ENCODE data around the gene NELL1. TPM values are rescaled to one million over a fixed set of nuclear protein-coding genes. Genes with fewer than 3 reads are reported as not detected.

Gene NELL1
- total RNA-seq, 4 donors from 2014 or later = not detected

DNA sequence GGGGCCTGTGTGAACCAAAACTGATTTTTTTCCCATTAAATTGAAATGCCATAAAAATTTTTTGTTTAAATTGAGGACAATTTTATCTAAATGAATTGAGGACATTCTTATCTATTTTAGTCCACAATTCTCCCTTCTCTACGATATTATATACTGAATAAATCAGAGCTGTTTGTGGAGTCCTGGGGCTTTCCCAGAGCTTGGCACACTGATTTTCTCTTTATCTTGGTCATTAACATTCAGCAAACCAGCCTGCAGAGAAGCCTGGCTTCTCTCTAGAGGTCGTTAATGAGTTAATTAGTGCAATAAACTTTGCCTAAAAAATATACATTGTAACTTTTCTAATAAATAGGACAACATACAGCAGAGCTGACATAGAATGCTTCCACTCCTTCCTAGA lies 615.7 kb downstream of the NELL1 start:
- DNase-seq = no peak
- H3K36me3 ChIP-seq = no peaks in the 10 kb centered on the region
- in situ Hi-C loops (cut with MboI; ENCODE audit: low sequenced_read_pairs in 4 of 4) = no loop called here
- intact Hi-C loops (cut with DNase I; ENCODE audit: low total_unique reads) = no loop called here
- TF ChIP-seq POLR2A (IDR thresholded peaks at IDR 0.05) = no peak
- TF ChIP-seq, protein P1, sequence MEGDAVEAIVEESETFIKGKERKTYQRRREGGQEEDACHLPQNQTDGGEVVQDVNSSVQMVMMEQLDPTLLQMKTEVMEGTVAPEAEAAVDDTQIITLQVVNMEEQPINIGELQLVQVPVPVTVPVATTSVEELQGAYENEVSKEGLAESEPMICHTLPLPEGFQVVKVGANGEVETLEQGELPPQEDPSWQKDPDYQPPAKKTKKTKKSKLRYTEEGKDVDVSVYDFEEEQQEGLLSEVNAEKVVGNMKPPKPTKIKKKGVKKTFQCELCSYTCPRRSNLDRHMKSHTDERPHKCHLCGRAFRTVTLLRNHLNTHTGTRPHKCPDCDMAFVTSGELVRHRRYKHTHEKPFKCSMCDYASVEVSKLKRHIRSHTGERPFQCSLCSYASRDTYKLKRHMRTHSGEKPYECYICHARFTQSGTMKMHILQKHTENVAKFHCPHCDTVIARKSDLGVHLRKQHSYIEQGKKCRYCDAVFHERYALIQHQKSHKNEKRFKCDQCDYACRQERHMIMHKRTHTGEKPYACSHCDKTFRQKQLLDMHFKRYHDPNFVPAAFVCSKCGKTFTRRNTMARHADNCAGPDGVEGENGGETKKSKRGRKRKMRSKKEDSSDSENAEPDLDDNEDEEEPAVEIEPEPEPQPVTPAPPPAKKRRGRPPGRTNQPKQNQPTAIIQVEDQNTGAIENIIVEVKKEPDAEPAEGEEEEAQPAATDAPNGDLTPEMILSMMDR (IDR thresholded peaks at IDR 0.05 in 4 of 5, conservative IDR thresholded peaks at IDR 0.05 in 1 of 5) = no peak
- H3K27me3 ChIP-seq = no peaks in the 10 kb centered on the region
- H3K9me3 ChIP-seq = no peaks in the 10 kb centered on the region
- H3K27ac ChIP-seq = no peak overlapping the region
- no peak for ATAC-seq
- H3K4me3 ChIP-seq = no peak overlapping the region
- no peaks in the 10 kb centered on the region for H3K4me1 ChIP-seq

DNA sequence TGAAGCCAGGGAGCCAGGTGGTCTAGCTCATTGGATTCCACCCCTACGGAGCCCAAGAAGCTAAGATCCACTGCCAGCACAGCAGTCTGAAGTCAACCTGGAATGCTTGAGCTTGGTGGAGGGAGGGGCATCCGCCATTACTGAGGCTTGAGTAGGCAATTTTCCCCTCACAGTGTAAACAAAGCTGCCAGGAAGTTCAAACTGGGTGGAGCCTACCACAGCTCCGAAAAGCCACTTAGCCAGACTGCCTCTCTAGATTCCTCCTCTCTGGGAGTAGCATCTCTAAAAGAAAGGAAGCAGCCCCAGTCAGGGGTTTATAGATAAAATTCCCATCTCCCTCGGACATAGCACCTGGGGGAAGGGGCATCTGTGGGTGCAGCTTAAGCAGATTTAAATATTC lies 620.3 kb downstream of the NELL1 start:
- ATAC-seq (no peak), DNase-seq (no peak)
- Histone ChIP-seq H3K4me3 (no peak overlapping the region), H3K27me3 (no peaks in the 10 kb centered on the region), H3K27ac (no peak overlapping the region), H3K36me3 (no peaks in the 10 kb centered on the region), H3K4me1 (no peaks in the 10 kb centered on the region), H3K9me3 (no peaks in the 10 kb centered on the region)
- TF ChIP-seq, protein P1 (IDR thresholded peaks at IDR 0.05 in 4 of 5, conservative IDR thresholded peaks at IDR 0.05 in 1 of 5) = no peak
- no peak for TF ChIP-seq POLR2A (IDR thresholded peaks at IDR 0.05)
- in situ Hi-C loops (cut with MboI; ENCODE audit: low sequenced_read_pairs in 4 of 4) (no loop called here), intact Hi-C loops (cut with DNase I; ENCODE audit: low total_unique reads) (no loop called here)

DNA sequence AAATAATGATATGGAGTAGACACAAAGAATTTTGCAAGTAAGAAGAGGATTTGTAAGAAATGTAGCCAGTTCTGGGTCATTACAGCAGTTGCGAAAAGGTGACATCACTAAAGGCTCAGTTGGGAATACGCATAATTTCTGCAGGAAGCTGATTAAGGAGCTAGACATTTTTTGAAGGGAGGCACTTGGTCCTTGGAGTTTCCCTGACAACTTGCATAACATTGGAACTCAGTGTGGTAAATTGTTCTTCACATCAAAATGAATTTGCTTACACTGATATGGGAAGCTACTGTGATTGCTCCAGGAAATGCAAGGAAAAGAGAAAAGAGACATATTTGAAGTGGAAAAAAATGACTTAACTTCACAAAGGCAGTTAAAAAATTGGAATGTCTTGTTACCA lies 626.1 kb downstream of the NELL1 start:
- TF ChIP-seq POLR2A (IDR thresholded peaks at IDR 0.05) = no peak
- TF ChIP-seq, protein P1 (IDR thresholded peaks at IDR 0.05 in 4 of 5, conservative IDR thresholded peaks at IDR 0.05 in 1 of 5) = no peak
- Histone ChIP-seq H3K27ac (no peak overlapping the region), H3K4me1 (no peaks in the 10 kb centered on the region), H3K36me3 (no peaks in the 10 kb centered on the region), H3K4me3 (no peak overlapping the region), H3K27me3 (no peaks in the 10 kb centered on the region), H3K9me3 (no peaks in the 10 kb centered on the region)
- in situ Hi-C loops (cut with MboI; ENCODE audit: low sequenced_read_pairs in 4 of 4) (no loop called here), intact Hi-C loops (cut with DNase I; ENCODE audit: low total_unique reads) (no loop called here)
- ATAC-seq (no peak), DNase-seq (no peak)

DNA sequence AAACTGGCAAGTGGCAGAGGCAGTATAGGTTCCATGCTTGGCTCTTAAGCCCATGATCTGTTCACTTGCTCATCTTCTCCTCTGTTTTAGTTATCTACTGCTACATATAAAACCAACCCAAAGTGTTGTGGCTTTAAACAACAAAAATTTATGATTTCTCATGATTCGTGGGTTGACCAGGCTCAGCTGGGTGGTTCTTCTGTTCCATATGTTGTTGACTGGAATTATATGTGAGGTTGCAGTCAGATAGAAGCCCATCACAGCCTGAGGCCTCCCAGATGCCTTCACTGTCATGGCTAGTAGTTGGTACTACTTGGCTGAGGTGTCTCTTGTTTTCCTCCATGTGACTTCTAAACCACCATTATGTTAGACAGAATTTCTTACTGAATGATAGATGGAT lies 632.6 kb downstream of the NELL1 start:
- intact Hi-C loops (cut with DNase I; ENCODE audit: low total_unique reads) (no loop called here), in situ Hi-C loops (cut with MboI; ENCODE audit: low sequenced_read_pairs in 4 of 4) (no loop called here)
- DNase-seq (no peak), ATAC-seq (no peak)
- Histone ChIP-seq H3K36me3 (no peaks in the 10 kb centered on the region), H3K27ac (no peak overlapping the region), H3K4me3 (no peak overlapping the region), H3K4me1 (no peaks in the 10 kb centered on the region), H3K9me3 (no peaks in the 10 kb centered on the region), H3K27me3 (no peaks in the 10 kb centered on the region)
- TF ChIP-seq, protein P1 (IDR thresholded peaks at IDR 0.05 in 4 of 5, conservative IDR thresholded peaks at IDR 0.05 in 1 of 5) = no peak
- TF ChIP-seq POLR2A (IDR thresholded peaks at IDR 0.05) = no peak

DNA sequence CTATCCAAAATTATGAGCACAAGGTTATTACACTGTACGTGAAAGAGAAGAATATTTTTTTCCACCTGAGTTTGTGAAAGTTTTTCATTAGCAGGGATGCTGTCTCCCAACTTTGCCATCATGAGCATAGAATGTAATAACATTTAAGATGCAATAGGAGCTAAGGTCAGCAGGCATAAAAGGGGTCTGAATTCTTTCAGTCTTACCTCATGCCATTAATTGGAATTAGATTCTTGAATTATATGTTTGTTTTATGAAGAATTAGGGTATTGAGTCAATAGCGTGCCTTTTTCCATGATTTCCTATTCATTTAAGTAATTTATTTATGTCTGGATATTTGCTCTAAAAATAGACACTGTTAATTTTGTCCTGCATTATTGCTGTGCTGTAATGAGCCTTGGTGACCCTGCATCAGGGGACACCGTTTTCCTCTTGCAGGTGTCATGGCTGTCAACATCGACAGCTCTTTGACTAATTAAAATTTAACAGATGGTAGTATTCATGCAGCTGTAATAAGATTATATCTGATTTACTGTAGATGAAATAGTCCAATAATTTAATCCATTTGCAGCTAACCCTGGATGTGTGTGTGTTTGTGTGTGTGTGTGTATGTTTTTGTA lies 637.5 kb downstream of the NELL1 start:
- no peaks in the 10 kb centered on the region for H3K36me3 ChIP-seq
- H3K9me3 ChIP-seq = no peaks in the 10 kb centered on the region
- intact Hi-C loops (cut with DNase I; ENCODE audit: low total_unique reads) = no loop called here
- TF ChIP-seq POLR2A (IDR thresholded peaks at IDR 0.05) = no peak
- TF ChIP-seq, protein P1 (IDR thresholded peaks at IDR 0.05 in 4 of 5, conservative IDR thresholded peaks at IDR 0.05 in 1 of 5) = no peak
- no peak for ATAC-seq
- in situ Hi-C loops (cut with MboI; ENCODE audit: low sequenced_read_pairs in 4 of 4) = no loop called here
- H3K4me1 ChIP-seq = no peaks in the 10 kb centered on the region
- no peaks in the 10 kb centered on the region for H3K27me3 ChIP-seq
- no peak overlapping the region for H3K4me3 ChIP-seq
- no peak for DNase-seq
- H3K27ac ChIP-seq = no peak overlapping the region
